Activated CD8-positive, alpha-beta memory T cell treated with anti-CD3 and anti-CD28 coated beads, Interleukin-2, amount 10 ng/mL, durations not matched to agents 7 days and 5 days (primary cell): ENCODE measurements around the gene GSAP. TPM values are rescaled to one million over a fixed set of nuclear protein-coding genes. Genes with fewer than 3 reads are reported as not detected.
"Not testable (repeated sequence)": the region's sequence is repeated elsewhere in the genome, so short reads cannot be mapped to it uniquely, and the experiment has no call there.

Experiments used
- ATAC-seq: fragments of 150-1000 bp; cut with Tn5 transposase; one replicate; pipeline ENCODE4 v1.10.0; 2021; ENCODE audit warnings: moderate library complexity
- CTCF ChIA-PET: fragments of 350-600 bp; sonication (Branson Sonifier 250); formaldehyde crosslinking; loops from one replicate; lab custom pipeline; 2021; ENCODE audit warnings: antibody characterized with exemption; lab: Charles Lee
- DNase-seq: peaks from one replicate; pipeline ENCODE4 v3.0.0-alpha.2; 2020
- H3K27ac Mint-ChIP-seq: one replicate; pipeline ENCODE4 v1.8.0; 2021; ENCODE audit warnings: mild to moderate bottlenecking, mixed read lengths
- H3K27me3 Mint-ChIP-seq: one replicate; pipeline ENCODE4 v1.8.0; 2021; ENCODE audit warnings: mixed read lengths
- H3K36me3 Mint-ChIP-seq: one replicate; pipeline ENCODE4 v1.8.0; 2021; ENCODE audit warnings: mild to moderate bottlenecking, mixed read lengths
- H3K4me1 Mint-ChIP-seq: one replicate; pipeline ENCODE4 v1.8.0; 2021; ENCODE audit warnings: mixed read lengths
- H3K4me3 Mint-ChIP-seq: one replicate; pipeline ENCODE4 v1.8.0; 2021; ENCODE audit warnings: mild to moderate bottlenecking, moderate library complexity, mixed read lengths
- H3K9me3 Mint-ChIP-seq: one replicate; pipeline ENCODE4 v1.8.0; 2022; ENCODE audit warnings: low read depth, mixed read lengths
- total RNA-seq, 2 experiments: library from RNA; stranded (reverse); gene quantifications; one replicate each; pipeline ENCODE4 v1.2.3, GENCODE V29; 2021

GSAP gene
- total RNA-seq, 2 experiments from 2014 or later, result 3.5 to 4.0 TPM

GRCh38 chr7:77337456-77337990, 78.6 kb downstream of the GSAP start:
- peaks cover 8% of the 10 kb centered on the region for H3K4me1 Mint-ChIP-seq
- CTCF ChIA-PET, result interaction anchor here (1.0 kb wide), 1 partner anchor 11 kb away, joined by 3 read pairs; no protein-coding TSS in a partner anchor
- H3K27ac Mint-ChIP-seq, result no peak overlapping the region

GRCh38 chr7:77335581-77335980, 80.6 kb downstream of the GSAP start:
- Mint-ChIP-seq H3K4me1 (peaks cover 20% of the 10 kb centered on the region), H3K27me3 (no peaks in the 10 kb centered on the region), H3K36me3 (peaks cover 2% of the 10 kb centered on the region), H3K27ac (no peak overlapping the region), H3K4me3 (no peak overlapping the region), H3K9me3 (no peaks in the 10 kb centered on the region)
- ATAC-seq (no peak), DNase-seq (no peak)
- CTCF ChIA-PET, result interaction anchor here (0.8 to 1.3 kb wide), 3 partner anchors 9 to 79 kb away, joined by 3 to 4 read pairs (median 3); no protein-coding TSS in a partner anchor

More at GRCh38 chr7:77337456-77337990, 78.6 kb downstream of the GSAP start:
- Mint-ChIP-seq H3K36me3 (peaks cover 2% of the 10 kb centered on the region), H3K9me3 (no peaks in the 10 kb centered on the region), H3K27me3 (no peaks in the 10 kb centered on the region), H3K4me3 (no peak overlapping the region)
- DNase-seq (no peak), ATAC-seq (no peak)

- ATAC-seq, H3K27me3 Mint-ChIP-seq, DNase-seq, H3K36me3 Mint-ChIP-seq, H3K9me3 Mint-ChIP-seq, H3K27ac Mint-ChIP-seq, H3K4me3 Mint-ChIP-seq: not testable (repeated sequence)
- CTCF ChIA-PET, result interaction anchor here (1.2 to 4.7 kb wide), 2 partner anchors 68 to 87 kb away, joined by 3 to 78 read pairs; no protein-coding TSS in a partner anchor
- peaks cover 36% of the 10 kb centered on the region for H3K4me1 Mint-ChIP-seq
These were observed 82.1 kb downstream of the GSAP start for GRCh38 chr7:77334039-77334438.

GRCh38 chr7:77331938-77332695, 84.0 kb downstream of the GSAP start:
- H3K4me3 Mint-ChIP-seq, result no peak overlapping the region
- CTCF ChIA-PET, result interaction anchor here (0.6 to 4.7 kb wide), 30 partner anchors 11 to 210 kb away, joined by 3 to 78 read pairs (median 4); partner anchors contain the start of genes CCDC146 and FGL2
- peak overlapping the region; percentile 58 for H3K27ac Mint-ChIP-seq
- no peaks in the 10 kb centered on the region for H3K27me3 Mint-ChIP-seq
- H3K9me3 Mint-ChIP-seq, result no peaks in the 10 kb centered on the region
- H3K36me3 Mint-ChIP-seq, result no peaks in the 10 kb centered on the region
- ATAC-seq, result peak; percentile 89
- peak; percentile 75 for DNase-seq
- H3K4me1 Mint-ChIP-seq, result peaks cover 46% of the 10 kb centered on the region

GRCh38 chr7:77330169-77330882, 85.8 kb downstream of the GSAP start:
- peaks cover 59% of the 10 kb centered on the region for H3K4me1 Mint-ChIP-seq
- no peaks in the 10 kb centered on the region for H3K27me3 Mint-ChIP-seq
- no peaks in the 10 kb centered on the region for H3K9me3 Mint-ChIP-seq
- CTCF ChIA-PET, result interaction anchor here (4.7 kb wide), 1 partner anchor 84 kb away, joined by 78 read pairs; no protein-coding TSS in a partner anchor
- H3K36me3 Mint-ChIP-seq, result no peaks in the 10 kb centered on the region
- H3K27ac Mint-ChIP-seq, result peak overlapping the region; percentile 48
- H3K4me3 Mint-ChIP-seq, result no peak overlapping the region
- ATAC-seq (no peak), DNase-seq (peak; percentile 50)

GRCh38 chr7:77329466-77330168, 86.5 kb downstream of the GSAP start:
- ATAC-seq (peak; percentile 31), DNase-seq (no peak)
- Mint-ChIP-seq H3K4me3 (no peak overlapping the region), H3K27me3 (no peaks in the 10 kb centered on the region), H3K27ac (peak overlapping the region; percentile 48), H3K36me3 (no peaks in the 10 kb centered on the region), H3K9me3 (no peaks in the 10 kb centered on the region), H3K4me1 (peaks cover 59% of the 10 kb centered on the region)
- CTCF ChIA-PET, result interaction anchor here (0.8 kb wide), 1 partner anchor 82 kb away, joined by 3 read pairs; no protein-coding TSS in a partner anchor

GRCh38 chr7:77328669-77329068, 87.5 kb downstream of the GSAP start:
- no peak for DNase-seq
- Mint-ChIP-seq H3K9me3 (no peaks in the 10 kb centered on the region), H3K36me3 (no peaks in the 10 kb centered on the region), H3K27ac (peak overlapping the region; percentile 16), H3K27me3 (no peaks in the 10 kb centered on the region), H3K4me1 (peaks cover 59% of the 10 kb centered on the region), H3K4me3 (no peak overlapping the region)
- no peak for ATAC-seq
- CTCF ChIA-PET, result interaction anchor here (0.8 to 1.6 kb wide), 3 partner anchors 73 to 90 kb away, joined by 3 to 4 read pairs (median 3); no protein-coding TSS in a partner anchor

GRCh38 chr7:77327932-77328628, 88.1 kb downstream of the GSAP start:
- H3K36me3 Mint-ChIP-seq, result no peaks in the 10 kb centered on the region
- H3K27ac Mint-ChIP-seq, result peak overlapping the region; percentile 52
- no peaks in the 10 kb centered on the region for H3K9me3 Mint-ChIP-seq
- ATAC-seq (peak; percentile 45), DNase-seq (peak; percentile 71)
- H3K4me1 Mint-ChIP-seq, result peaks cover 59% of the 10 kb centered on the region
- CTCF ChIA-PET, result interaction anchor here (0.8 to 1.8 kb wide), 3 partner anchors 73 to 91 kb away, joined by 3 to 6 read pairs (median 4); no protein-coding TSS in a partner anchor
- no peak overlapping the region for H3K4me3 Mint-ChIP-seq
- no peaks in the 10 kb centered on the region for H3K27me3 Mint-ChIP-seq

GRCh38 chr7:77327067-77327931, 88.8 kb downstream of the GSAP start:
- no peaks in the 10 kb centered on the region for H3K9me3 Mint-ChIP-seq
- H3K36me3 Mint-ChIP-seq, result no peaks in the 10 kb centered on the region
- H3K4me3 Mint-ChIP-seq, result no peak overlapping the region
- peaks cover 59% of the 10 kb centered on the region for H3K4me1 Mint-ChIP-seq
- no peaks in the 10 kb centered on the region for H3K27me3 Mint-ChIP-seq
- no peak for ATAC-seq
- H3K27ac Mint-ChIP-seq, result peak overlapping the region; percentile 52
- CTCF ChIA-PET, result interaction anchor here (1.6 to 1.8 kb wide), 2 partner anchors 72 to 80 kb away, joined by 4 to 6 read pairs; no protein-coding TSS in a partner anchor
- DNase-seq, result no peak

- CTCF ChIA-PET, result interaction anchor here (1.0 kb wide), 1 partner anchor 9 kb away, joined by 3 read pairs; no protein-coding TSS in a partner anchor
- no peak for ATAC-seq
These were observed 90.0 kb downstream of the GSAP start for GRCh38 chr7:77326131-77326530.

GRCh38 chr7:77321300-77321699, 94.8 kb downstream of the GSAP start:
- DNase-seq (no peak), ATAC-seq (no peak)
- no peak overlapping the region for H3K27ac Mint-ChIP-seq
- no peaks in the 10 kb centered on the region for H3K27me3 Mint-ChIP-seq
- peaks cover 2% of the 10 kb centered on the region for H3K9me3 Mint-ChIP-seq
- peaks cover 5% of the 10 kb centered on the region for H3K36me3 Mint-ChIP-seq
- H3K4me3 Mint-ChIP-seq, result no peak overlapping the region
- peaks cover 6% of the 10 kb centered on the region for H3K4me1 Mint-ChIP-seq
- CTCF ChIA-PET, result interaction anchor here (0.6 to 1.3 kb wide), 2 partner anchors 11 to 643 kb away, joined by 3 to 6 read pairs; no protein-coding TSS in a partner anchor

More at GRCh38 chr7:77326131-77326530, 90.0 kb downstream of the GSAP start:
- DNase-seq, result no peak
- Mint-ChIP-seq H3K27ac (no peak overlapping the region), H3K4me1 (peaks cover 49% of the 10 kb centered on the region), H3K27me3 (no peaks in the 10 kb centered on the region), H3K36me3 (no peaks in the 10 kb centered on the region), H3K9me3 (no peaks in the 10 kb centered on the region), H3K4me3 (no peak overlapping the region)
